Measurements from ENCODE around the gene LRG1.
"Not testable (repeated sequence)": the region's sequence is repeated elsewhere in the genome, so short reads cannot be mapped to it uniquely, and the experiment has no call there.

LRG1 gene

DNA sequence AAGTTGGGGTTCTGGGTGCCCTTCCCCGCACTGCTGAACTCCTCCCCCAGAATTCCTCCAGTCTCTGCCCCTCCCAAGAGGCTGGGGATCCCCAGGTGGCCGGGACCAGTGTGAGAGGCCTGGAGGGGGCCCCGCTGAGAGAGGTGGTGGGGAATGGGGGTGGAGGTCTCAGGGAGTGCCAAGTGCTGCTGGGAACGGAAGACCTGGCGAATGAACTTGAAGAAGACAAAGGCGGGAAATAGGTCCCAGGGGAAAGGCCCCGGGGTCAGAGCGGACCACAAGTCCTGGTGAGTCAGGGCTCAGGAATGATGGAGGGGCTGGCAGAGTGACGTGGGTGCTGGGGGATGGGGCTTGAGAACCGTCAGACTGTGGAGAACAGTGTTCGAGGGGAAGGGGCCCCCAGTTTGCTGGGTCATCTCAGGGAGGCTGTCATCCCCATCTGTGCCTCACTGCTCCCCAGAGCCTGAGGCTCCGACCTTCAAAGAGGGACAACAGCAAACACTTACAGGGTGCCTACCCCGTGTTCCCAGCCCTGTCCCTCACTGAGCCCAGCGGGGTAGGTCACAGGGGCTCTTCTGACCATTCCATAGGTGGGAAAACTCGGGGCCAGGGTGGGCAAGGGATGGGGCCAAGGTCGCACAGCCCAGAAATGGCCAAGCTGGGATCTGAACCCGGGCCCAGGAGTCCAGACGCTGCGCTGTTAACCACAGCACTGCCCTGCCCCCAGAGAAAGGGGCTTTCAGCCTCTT lies 35.6 kb upstream of the LRG1 start:
- DNase-seq (ENCODE audit: low spot score): peak; percentile 62

DNA sequence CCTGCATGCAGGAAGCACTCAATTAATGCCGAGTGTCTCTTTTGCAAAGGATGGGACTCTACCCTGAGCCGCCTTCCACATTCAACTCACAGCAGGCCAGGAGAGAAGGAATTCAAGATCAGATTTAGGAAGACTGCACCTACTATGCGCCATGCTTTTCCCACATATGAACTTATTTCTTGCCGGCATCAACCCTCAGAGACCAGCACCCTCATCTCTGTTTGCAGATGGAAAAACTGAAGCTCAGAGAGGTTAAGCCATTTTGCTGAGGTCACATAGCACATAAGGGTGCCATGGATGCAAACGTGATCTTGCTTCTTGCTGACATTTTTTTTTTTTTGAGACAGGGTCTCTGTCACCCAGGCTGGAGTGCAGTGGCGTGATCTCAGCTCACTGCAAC lies 33.8 kb upstream of the LRG1 start:
- no peak for DNase-seq (ENCODE audit: low spot score)

DNA sequence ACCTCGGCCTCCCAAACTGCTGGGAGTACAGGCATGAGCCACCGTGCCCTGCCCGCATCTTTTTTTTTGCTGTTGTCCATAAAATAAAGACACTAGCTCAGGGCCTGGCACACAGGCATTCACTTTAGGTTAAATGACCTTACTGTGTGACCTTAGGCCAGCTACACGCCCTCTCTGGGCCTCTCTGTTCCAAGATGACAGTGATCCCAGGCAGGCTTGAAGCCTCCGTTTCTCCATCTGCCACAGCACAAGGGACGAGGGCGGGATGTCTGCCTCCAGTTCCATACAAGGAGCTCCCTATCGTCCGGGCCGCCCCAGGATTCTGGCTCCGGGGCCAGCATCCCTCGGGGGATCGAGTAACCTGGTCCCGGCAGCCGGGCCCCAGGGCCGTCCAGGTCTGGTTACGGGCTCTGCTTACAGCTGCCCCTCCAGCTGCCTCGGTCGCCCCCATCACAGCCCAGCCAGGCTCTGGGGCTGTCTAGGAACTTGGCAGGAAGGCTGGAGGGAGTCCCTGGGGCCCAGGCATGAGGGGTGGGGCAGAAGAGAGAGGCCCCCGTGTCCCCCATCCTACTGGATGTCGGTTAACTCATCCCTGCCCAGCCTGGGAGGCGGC lies 31.6 kb upstream of the LRG1 start:
- no peak for DNase-seq (ENCODE audit: low spot score)

DNA sequence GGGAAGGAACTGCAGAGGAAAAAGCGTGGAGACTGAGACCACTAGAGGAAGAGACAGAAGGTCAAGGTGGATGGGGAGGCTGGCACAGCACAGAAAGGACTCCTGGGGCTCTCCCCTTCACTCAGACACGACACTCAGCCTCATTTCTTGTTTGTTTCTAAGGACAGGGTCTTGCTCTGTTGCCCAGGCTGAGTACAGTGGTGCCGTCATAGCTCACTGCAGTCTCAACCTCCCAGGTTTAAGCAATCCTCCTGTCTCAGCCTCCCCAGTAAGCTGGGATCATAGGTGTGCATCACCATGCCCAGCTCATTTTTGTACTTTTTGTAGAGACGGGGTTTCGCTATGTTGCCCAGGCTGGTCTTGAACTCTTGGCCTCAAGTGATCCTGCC lies 31.1 kb upstream of the LRG1 start:
- no peak for DNase-seq (ENCODE audit: low spot score)

DNA sequence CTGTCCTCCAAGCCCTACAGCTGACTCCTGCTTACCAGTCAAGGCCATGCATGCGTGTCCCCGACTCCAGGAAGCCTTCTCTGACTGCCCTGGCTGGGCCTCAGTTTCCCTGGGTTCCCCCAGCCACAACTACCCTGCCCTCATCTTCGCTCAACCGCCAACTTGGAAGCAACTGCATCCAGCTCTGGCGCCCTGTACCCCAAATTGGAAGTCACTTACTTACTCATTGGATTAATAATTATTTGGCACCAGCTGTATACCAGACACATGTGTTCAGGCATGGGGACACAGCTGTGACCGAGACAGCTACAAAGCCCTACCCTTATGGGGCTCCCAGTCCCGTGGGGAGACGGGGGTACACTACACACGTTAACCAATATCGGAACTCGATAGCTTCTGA lies 30.6 kb upstream of the LRG1 start:
- no peak for DNase-seq (ENCODE audit: low spot score)

DNA sequence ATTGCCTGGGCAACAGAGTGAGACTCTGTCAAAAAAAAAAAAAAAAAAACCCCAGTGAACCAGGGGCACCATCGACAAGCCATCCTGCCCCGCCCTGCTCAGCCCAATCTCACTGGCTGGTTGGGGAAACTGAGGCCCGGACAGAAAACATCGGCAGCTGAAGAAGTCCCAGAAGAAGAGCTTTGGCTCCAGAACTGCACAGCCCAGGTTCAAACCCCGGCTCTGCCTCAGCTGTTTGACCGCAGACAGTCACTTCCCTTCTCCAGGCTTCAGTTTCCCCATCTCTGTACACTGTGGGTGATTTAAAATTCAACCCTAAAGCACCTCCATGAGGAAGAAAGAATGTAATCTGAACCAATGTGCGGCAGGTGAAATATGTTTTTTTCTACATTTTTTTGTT lies 29.1 kb upstream of the LRG1 start:
- no peak for DNase-seq (ENCODE audit: low spot score)

DNA sequence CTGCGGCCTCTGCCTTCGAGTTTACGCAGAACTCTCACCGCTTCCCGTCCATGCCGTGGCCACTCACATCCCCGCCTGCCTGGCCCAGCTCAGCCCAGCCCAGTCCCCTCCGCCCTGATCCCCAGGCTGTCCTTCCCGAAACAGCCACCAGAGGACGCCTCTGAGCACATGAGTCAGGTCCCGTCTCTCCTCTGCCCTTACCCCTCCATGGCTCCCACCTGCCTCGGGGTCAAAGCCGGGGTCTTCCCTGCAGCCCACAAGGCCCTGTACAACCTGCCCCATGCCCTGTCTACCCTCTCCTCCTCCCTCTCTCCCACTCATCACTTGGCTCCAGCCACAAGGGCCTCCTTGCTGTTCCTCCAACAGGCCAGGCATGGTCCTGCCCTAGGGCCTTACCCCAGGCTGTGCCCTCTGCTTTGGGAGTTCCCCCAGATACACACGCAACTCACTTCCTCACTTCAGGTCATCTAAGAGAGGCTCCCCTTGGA lies 27.8 kb upstream of the LRG1 start:
- no peak for DNase-seq (ENCODE audit: low spot score)

DNA sequence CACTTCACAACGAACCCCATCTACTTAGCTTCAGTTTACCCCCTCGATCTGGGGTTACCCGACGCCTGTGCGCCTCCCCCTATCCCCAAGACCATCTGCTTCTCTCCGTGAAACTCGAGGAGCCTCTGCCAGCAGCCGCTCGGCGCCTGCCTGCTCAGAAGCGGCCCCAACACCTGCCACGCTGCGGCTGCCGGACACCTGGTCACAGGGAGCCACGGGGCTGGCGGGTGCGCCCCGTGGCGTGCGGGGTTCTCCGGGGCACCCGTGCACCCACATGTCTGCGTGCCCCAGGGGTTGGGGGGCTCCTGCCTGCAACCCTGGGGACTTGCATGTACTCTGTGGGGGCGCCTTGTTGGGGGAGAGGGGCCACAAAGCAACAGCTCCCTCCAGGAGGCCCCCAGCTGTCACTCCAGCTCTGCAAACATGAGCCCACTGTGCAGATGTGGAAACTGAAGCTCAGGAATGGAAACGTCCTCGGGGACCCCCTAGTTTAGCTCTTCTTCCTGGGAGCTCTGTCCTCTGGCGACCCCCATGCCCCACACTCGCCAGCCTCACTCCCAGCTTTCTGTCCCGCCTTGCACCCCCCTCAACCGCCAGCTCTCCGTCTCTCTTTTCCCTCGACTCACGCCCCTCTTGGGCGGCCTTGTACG lies 26.7 kb upstream of the LRG1 start:
- DNase-seq (ENCODE audit: low spot score): no peak

DNA sequence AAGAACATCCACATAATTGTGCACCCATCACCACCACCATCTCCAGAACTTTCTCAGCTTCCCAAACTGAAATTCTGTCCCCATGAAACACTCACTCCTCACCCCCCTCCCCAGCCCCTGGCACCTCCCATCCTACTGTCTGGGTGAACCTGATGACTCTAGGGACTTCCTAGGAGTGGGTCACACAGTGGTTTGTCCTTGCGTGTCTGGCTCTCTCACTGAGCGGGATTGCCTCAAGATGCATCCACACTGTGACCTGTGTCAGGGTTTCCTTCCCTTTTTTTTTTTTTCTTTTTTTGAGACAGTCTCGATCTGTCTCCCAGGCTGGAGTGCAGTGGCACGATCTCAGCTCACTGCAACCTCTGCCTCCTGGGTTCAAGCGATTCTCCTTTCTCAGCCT lies 23.7 kb upstream of the LRG1 start:
- not testable (repeated sequence) for DNase-seq (ENCODE audit: low spot score)

DNA sequence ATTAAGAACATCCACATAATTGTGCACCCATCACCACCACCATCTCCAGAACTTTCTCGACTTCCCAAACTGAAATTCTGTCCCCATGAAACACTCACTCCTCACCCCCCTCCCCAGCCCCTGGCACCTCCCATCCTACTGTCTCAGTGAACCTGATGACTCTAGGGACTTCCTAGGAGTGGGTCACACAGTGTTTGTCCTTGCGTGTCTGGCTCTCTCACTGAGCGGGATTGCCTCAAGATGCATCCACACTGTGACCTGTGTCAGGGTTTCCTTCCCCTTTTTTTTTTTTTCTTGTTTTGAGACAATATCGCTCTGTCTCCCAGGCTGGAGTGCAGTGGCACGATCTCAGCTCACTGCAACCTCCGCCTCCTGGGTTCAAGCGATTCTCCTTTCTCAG lies 22.2 kb upstream of the LRG1 start:
- not testable (repeated sequence) for DNase-seq (ENCODE audit: low spot score)

DNA sequence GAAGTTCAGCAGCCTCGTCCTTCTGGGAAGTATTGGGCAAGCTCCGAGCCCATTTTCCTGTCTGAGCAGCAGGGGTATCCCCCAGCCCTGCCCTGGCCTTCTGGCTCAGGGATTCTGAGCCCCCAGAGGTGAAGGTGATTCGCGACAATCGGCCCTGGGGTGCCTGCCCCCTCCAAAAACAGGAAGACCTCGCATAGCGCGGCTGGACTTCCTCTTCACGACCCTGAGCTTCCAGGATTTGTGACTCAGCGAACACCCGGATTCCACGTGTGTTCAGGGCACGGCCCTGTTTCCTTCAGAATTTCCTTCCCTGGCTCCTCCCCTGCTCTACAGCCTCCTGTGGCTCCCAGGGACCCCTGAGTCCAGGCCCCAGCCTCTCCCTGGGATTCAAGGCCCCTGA lies 19.7 kb upstream of the LRG1 start, which contains the start of gene SEMA6B:
SEMA6B (minus strand) TSS at position 116 of the 400 bp plus-strand sequence. CDS start 1,227 bp downstream, outside the sequence.
- DNase-seq (ENCODE audit: low spot score): no peak

DNA sequence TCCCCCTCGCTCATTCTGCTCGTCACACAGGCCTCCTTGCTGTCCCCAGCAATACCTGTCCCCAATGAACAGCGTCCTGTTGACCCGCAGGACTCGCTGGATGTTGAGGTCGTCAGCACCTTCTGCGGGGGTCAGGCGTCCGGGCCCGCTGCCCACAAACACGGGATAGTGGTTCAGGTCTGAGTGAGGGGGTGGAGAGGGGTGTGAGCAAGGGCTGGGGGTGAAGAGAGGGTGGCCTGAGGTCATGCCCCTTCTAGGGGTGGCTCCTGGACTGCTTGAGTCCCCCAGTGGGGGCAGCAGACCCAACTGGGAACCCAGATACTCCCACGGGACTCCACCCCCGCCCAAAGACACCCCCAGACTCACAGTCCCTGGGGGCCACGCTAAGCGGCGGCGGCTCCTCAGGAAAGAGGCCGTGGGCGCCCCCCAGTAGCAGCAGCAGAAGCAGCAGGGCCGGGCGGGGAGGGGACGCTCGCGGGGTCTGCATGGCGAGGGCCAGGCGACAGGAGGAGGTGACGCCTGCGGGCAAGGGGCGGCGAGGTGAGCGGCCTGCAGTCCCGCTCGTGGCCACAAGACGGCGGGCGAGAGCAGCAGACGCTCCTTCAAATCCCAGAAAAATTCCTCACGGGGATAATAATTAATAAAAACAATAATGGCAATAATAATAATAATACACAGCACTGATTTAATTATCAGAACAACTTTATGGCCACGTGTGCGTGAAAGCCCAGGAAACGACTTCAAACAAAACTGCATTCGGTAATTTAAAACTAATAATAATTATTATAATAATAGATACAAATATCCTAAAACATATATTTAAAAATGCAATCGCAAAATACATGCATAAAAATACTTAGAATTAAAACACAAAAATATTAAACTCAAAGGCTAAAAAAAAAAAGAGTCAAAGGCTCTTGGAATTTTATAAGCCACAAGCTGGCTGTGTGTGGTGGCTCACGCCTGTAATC lies 18.4 kb upstream of the LRG1 start:
- DNase-seq (ENCODE audit: low spot score): no peak

DNA sequence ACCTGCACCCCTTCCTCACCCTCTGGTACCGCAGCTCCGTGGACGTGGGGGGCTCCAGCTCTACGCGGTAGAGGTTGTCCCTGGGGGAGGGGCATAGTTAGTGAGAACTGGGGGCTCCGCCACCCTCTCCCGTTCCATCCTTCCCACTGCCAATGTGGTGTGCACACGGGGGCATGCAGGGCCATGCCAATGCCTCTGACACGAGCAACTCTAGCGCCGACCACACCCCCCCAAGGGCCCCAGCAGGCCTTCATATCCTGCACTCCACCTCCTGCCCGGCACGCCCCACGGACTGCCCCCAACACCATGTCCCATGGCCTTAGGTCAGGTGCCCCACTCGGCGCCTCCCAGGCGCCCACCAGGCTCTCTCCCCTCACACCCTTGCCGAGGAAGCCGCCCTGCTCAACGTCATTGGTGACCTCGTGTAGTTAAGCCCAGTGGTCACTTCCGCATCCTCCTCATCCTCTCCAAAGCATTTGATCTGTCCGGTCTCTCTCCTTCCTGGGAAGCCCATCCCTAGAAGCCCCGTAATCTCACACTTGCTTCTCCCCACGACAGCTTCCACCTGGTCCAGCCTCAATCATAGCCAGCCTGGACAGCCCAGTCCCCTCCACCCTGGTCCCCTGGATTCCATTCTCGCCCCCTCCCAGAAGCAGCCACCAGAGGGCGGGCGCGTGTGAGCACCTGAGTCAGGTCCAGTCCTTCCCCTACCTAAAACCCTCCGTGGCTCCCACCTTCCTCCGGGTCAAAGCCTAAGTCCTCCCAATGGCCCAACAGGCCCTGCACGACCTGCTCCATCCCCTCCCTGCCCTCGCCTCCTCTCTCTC lies 17.5 kb upstream of the LRG1 start:
- no peak for DNase-seq (ENCODE audit: low spot score)

DNA sequence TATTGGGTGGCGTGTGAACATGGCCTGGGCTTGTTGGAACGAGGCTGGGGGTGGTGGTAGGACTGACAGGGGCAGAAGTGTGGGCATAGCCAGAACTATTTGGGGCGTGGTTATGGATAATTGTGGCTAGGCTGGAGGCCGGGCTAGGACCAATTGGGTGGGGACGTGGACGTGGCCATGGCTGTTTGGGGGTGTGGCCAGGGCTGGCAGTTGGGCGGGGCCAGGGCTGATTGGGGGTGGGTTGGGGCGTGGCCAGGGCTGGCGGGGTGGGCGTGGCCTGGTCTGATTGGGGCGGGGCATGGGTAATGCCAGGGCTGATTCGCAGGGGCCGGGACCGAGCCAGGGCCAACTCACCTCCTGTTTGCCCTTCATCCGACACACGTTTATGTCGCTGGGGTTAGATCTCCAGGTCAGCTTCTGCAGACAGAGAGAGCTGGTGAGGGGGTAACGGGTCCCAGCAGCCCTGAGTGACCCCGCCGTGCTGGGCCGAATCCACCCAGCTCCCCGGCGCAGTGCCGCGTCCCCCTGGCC lies 16.8 kb upstream of the LRG1 start:
- DNase-seq (ENCODE audit: low spot score): peak; percentile 68

DNA sequence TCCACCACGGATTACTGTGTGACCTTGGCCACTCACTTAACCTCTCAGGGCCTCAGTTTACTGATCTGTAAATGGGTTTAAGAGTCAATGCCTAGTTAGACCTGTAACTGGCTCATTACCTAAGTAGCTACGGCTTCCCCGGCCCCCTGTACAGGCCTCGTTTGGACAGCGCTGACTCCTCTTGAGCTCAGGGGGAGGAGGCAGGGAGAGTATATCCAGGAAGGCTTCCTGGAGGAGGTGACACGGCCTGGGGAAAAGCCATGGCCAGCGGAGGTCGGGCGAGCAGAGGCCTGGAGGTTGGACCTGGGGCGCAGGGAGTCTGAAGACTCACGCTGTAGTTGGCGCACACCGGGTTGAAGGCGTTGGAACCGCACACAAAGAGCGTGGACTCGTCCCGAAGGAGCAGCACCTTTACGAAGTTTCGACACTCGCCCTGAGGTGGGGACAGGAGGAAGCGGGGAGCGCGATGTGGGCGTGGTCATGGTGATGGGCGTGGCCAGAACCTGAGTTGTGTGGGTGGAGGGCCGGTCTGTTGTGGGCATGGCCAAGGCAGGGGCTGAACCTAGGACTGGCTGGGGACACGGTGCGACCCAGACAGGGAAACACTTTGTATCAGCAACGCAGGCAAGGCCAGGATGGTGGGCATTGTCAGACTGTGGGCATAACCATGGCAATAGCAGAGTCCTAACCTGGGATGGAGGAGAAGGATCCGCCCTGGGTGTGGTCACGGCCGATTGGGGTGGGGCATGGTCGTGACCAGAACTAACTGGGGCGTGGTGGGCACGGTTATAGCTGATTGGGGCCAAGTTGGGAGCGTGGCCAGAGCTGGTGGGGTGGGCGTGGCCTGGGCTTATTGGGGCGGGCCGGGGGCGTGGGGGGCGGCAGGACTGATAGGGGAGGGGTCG lies 16.1 kb upstream of the LRG1 start:
- DNase-seq (ENCODE audit: low spot score): no peak

DNA sequence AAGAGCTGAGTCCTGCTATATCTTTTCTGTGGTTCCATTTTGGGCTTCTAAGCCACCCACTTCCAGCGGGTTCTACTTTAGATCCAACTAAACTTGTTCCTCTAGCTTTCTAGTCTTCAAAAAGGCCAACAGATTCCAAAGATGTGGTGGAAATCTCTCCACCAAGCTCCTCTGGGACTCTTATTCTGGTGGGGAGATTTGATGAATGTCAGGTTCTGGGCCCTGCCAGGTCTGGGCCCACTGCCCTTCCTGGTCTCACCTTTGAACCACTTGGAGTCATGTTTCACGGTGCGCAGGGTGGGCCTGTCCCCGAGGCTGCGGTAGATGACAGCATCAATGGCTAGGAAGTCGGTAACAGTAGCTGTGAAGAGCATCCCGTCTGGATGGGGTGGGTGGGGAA lies 14.9 kb upstream of the LRG1 start:
- no peak for DNase-seq (ENCODE audit: low spot score)

DNA sequence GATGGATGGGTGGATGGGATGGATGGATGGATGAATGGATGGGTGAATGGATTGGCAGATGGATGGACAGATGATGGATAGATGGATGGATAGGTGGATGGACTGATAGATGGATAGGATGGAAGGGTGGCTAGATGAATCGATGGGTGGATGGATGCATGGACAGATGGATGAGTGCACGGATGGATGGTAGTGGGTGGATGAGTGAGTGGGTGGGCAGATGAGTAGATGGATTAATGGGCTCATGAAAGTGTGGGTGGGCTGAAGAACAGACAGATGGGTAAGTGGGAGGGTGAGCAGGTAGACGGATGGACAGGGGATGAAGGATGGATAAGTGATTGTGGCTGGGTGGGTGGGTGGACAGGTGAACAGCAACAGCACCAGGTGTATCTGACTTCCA lies 13.9 kb upstream of the LRG1 start:
- DNase-seq (ENCODE audit: low spot score): no peak

DNA sequence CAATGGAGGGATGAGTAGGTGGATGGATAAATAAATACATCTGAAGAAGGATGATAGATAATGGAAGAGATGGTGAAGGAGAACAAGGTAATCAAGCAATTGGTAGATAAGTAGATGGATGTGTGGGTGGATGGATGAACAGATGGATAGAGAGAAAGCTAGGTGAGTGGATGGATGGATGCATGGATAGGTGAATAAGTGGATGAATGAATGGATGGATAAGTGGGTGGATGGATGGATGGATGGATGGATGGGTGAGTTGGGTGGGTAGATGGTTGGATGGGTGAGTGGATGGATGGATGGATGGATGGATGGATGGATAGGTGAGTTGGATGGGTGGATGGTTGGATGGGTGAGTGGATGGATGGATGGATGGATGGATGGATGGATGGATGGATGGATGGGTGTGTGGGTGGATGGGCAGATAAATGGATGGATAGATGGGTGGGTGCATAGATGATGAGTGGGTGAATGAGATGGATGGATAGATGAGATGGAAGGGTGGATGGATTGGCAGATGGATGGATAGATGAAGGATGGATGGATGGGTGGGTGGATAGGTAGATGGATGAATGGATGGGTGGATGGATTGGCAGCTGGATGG lies 13.4 kb upstream of the LRG1 start:
- DNase-seq (ENCODE audit: low spot score): no peak

DNA sequence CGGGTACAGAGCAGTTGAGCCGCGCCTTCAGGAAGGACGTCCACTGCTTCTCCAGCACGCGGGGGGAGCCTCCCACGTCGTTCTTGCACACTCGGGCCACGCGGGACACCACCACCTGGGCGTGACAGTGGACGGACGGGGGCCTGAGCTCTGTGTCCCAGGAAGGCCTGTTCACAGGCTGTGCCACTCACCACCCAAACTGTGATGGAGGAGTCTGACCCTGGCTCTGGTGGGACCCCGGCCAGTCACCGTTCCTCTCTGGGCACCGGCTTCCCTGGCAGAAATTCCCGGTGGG lies 12.6 kb upstream of the LRG1 start:
- DNase-seq (ENCODE audit: low spot score): no peak

All from RKO (cell line).